HS-5 (cell line): ENCODE measurements around the gene ECHDC1.

ENCODE experiments used
- DNase-seq: peaks from one replicate; pipeline ENCODE4 v3.0.0-alpha.2; 2012; ENCODE audit warnings: low read depth

Gene ECHDC1

DNA sequence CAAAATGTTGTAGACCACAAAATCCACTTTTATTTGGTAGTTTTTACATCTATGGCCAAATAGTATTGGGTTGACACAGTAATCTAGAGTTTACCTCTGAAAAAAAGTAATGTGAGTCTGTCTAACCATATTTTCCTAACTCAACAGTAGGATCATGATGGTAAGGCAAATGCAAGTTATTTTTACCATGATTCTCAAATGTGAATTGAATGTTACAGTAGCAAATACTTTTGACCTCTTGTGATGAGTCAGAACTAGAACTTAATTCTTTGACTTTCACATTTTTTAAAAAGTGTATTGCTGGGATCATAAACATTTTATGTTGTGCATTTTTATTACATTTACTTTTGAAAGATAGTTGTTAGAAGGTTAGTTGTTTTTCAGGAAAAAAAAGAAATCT lies 54.7 kb downstream of the ECHDC1 start:
- DNase-seq: no peak

DNA sequence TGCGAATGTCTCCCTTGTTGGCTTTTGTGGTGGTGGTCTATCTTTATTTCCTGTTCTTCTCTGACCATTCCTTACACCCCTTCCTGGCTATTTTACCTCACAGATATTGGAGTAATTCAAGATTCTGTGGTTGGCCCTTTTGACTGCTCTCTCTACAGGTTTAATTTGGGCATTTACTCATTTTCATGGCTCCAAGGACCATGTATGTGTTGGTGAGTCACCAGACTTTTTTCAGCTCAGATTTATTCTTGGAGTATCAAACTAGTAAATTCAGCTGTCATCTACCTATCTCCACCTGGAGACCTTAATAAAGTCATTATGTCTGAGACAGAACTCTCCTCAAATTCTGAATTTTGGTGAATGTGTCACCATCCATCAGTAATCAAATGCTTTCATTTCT lies 61.2 kb downstream of the ECHDC1 start:
- DNase-seq: no peak

- DNase-seq: no peak
Measured at GRCh38 chr6:127279815-127280214, 63.6 kb downstream of the ECHDC1 start.

DNA sequence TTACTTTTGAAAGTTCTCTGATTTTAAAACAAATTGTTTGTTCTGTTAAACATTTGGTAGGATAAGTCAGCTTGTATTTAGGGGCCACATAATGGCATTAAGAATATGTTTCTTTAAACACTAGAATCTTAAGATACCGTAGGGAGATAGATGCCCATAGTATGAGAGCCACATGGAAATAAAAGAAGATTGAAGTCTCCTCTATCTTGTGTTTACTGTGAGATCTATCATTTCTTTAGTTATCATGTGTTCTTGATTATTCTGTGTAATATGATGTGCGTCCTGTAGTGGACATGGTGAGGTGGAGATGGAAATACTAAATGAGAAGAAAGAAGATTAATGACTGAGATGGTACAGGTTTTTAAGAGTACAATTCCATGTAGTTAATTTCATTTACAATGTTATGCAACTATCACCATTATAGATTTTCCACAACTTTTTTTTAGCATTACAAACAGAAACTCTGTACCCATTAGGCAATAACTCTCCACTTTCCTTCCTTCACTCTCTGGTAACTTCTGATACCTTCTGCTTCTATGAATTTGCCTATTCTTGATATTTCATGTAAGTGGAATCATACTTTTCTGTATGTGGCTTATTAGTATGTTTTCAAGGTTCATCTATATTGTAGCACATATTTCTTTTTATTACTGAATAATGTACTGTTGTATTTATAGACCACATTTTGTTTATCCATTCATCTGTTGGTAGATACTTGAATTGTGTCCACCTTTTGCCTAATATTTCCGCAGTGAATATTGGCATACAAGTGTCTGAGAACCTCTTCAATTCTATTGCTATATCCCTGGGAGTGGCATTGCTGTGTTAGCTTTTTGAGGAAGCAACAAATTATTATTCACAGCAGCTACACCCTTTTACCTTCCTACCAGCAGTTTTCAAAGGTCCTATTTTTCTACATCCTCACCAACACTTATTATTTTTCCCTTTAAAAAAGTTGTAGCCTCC lies 65.2 kb downstream of the ECHDC1 start:
- no peak for DNase-seq

DNA sequence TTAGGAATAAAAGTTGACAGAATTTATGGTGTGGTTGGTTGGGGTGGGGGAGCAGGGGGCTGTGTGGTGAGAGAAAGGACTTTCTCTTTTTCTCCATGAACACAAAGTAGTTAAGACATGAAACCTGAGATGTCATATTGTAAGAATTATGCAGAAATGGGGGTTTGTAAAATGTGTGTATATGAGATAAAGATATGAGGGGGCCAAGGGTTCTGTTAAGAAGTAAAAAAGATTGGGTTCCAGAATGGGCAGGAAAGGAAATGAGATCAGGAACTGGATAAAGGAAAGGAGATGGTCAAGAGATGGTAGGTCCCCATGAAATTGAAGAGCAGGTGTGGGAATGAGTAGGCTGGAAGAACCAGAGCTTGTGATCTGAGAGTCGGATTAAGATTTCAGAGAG lies 67.1 kb downstream of the ECHDC1 start:
- no peak for DNase-seq

- no peak for DNase-seq
Measured at GRCh38 chr6:127273499-127273898, 69.9 kb downstream of the ECHDC1 start.

DNA sequence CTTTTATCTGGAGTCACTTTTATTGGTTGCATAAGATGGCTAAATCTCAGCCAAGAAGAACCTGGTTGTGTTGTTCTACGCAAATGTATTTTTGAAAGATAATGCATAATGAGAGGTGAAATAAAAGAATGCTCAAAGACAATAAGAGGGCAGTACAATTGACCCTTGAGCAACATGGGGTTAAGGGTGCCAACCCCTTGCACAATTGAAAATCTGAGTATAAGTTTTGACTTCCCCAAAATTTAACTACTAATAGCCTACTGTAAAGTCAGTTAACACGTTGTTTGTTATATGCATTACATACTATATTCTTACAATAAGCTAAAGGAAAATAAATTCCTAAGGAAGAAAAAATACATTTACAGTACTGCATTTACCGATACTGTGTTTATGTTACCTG lies 70.8 kb downstream of the ECHDC1 start:
- DNase-seq: no peak

DNA sequence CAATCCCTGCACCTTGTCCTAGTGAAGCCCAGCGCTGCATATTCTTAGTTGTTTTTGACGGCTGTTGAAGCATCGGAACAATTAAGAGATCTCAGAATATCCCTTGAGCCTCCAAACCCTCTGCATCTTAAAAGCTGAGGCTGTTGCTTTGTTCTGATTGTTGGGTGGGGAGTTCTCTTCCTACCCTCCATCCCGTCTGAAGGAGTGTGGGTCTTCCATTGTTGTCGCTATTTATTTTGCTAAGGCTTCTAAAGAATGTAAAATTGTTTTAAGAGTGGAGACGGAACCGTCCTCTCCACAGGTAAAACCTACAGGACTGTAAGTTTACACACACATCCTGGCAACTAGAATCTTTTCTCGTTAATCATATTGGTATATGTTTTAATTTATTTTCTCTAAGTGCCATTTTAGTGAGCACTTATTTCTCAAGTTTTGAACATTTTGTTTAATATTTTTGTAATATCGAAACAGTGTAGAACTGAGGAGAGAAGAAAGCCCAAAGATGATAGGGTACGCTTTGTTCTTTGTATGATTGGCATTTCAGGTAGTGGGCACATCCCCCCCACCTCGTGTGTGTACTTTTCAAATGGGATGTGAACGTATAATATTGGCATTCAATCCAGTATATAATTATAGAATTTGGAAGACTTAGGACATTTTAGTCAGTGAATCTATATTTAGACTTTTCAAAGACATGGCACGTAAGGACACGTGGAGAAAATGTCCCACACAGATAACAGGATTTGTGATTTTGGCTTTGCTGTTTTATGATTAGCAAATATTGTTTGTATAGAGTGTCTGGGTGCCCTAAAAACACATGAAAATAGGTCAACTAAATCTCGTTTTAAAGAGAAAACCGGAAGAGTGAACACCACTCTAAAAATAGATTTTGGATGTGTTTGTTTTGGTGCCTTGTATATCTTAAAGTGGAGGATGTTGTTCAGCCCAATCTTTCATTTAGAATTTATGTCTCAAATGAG lies 75.5 kb downstream of the ECHDC1 start:
- DNase-seq: no peak

GRCh38 chr6:127266892-127267645 lies 76.3 kb downstream of the ECHDC1 start:
- DNase-seq: peak; percentile 28

- DNase-seq: peak; percentile 71
Measured at GRCh38 chr6:127266178-127266891, 77.1 kb downstream of the ECHDC1 start, which contains the start of gene RNF146. RNF146 (plus strand) TSS chr6:127266864; CDS start chr6:127280339, 13,475 bp downstream.

DNA sequence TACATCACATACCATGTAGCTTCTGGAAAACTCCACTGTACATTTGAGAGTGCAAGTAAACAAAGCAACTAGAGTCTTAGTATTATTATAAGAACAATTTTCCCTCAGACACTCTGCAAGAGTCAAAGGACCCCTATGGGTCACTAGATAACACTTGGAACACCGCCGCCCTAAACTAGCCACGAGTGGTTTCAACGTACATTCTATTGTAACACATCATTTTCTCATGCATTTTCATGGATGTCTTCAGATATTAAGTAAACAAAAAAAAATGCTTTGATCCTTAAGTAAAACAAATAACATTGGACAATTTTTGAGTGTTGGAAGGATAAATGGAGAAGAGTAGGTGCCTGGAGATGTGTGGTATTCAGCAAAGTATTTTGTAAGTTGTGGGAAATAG lies 79.9 kb downstream of the ECHDC1 start:
- DNase-seq: no peak

DNA sequence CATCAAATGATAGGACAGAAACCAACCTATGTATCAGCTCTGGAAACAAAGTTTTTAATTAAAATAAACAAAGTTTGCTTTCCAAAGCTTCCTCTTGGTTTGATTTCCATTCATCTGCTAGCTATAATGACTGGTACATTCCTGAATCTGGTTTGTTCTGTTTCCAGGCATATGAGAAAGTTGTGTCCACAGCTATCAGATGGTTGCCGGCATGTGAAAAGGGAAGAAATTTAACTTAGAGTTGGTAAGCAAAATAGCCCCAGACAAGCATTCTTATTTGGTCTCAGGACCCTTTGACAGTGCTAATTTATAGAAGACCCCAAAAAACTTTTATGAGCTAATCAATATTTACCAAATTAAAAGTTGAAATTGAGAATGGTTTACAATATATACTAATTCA lies 80.5 kb downstream of the ECHDC1 start:
- no peak for DNase-seq

DNA sequence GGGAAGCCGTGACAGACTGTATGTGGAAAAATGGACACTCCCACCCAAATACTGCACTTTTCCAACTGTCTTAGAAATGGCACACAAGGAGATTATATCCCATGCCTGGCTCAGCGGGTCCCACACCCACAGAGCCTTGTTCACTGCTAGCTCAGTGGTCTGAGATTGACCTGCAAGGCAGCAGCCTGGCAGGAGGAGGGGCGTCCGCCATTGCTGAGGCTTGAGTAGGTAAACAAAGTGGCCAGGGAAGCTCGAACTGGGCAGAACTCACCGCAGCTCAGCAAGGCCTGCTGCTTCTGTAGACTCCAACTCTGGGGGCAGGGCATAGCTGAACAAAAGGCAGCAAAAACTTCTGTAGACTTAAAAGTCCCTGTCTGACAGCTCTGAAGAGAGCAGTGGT lies 88.1 kb downstream of the ECHDC1 start:
- DNase-seq: no peak

- no peak for DNase-seq
Measured at GRCh38 chr6:127249621-127250020, 93.8 kb downstream of the ECHDC1 start.

- no peak for DNase-seq
Measured at GRCh38 chr6:127247114-127248096, 96.0 kb downstream of the ECHDC1 start.

GRCh38 chr6:127243501-127243900 lies 99.9 kb downstream of the ECHDC1 start:
- DNase-seq: no peak
